Ishikawa (cell line): ENCODE measurements around the gene MYH9.

Source experiments
- CEBPB ChIP-seq: IDR thresholded peaks from 2 replicates; pipeline ENCODE4 v1.6.1; 2012
- CREB1 ChIP-seq: IDR thresholded peaks from 2 replicates; pipeline ENCODE4 v1.6.1; 2012; ENCODE audit warnings: low read depth
- EGR1 ChIP-seq: IDR thresholded peaks from 2 replicates; pipeline ENCODE4 v1.6.1; 2012
- EP300 ChIP-seq: IDR thresholded peaks from 2 replicates; pipeline ENCODE4 v1.6.1; 2012; ENCODE audit warnings: borderline replicate concordance
- FOXM1 ChIP-seq: IDR thresholded peaks from 2 replicates; pipeline ENCODE4 v1.6.1; 2012; ENCODE audit warnings: low read depth, borderline replicate concordance
- NFIC ChIP-seq: IDR thresholded peaks from 2 replicates; pipeline ENCODE4 v1.6.1; 2012
- RAD21 ChIP-seq: IDR thresholded peaks from 2 replicates; pipeline ENCODE4 v1.6.1; 2012; ENCODE audit warnings: low read depth
- TAF1 ChIP-seq: IDR thresholded peaks from 2 replicates; pipeline ENCODE4 v1.6.1; 2012; ENCODE audit warnings: low read depth, mild to moderate bottlenecking
- TCF12 ChIP-seq: IDR thresholded peaks from 2 replicates; pipeline ENCODE4 v1.6.1; 2012; ENCODE audit warnings: low read depth
- TEAD4 ChIP-seq: IDR thresholded peaks from 2 replicates; pipeline ENCODE4 v1.6.1; 2012
- YY1 ChIP-seq: IDR thresholded peaks from 2 replicates; pipeline ENCODE4 v1.6.1; 2012; ENCODE audit warnings: low read depth
- ZBTB7A ChIP-seq: IDR thresholded peaks from 2 replicates; pipeline ENCODE4 v1.6.1; 2012; ENCODE audit warnings: low read depth
- TF ChIP-seq, protein P1 (sequence below): IDR thresholded peaks from 2 replicates; pipeline ENCODE4 v1.6.1; 2012; ENCODE audit warnings: low read depth, mild to moderate bottlenecking
- TF ChIP-seq, protein P2 (sequence below): IDR thresholded peaks from 2 replicates; pipeline ENCODE4 v1.6.1; 2012
- TF ChIP-seq, protein P3 (sequence below): IDR thresholded peaks from 2 replicates; pipeline ENCODE4 v1.6.1; 2012

The MYH9 gene

DNA sequence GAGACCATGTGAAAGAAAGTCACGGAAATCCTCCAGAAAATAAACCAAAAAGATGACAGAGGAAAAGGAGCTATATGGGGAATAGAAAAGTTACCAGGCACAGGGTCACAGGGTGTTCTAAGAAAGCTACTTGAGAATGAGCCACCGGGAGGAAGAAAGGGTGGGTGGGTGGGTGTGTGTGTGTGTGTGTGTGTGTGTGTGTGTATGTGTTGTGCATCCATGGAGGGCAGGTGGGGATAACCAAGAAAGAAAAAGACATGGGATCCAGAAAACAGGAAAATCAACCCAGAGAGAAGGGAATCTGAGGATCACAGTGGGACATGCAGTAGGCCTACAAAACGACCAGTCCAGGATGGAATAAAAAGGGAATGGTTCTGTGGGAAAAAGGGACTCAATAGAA is 152.2 kb downstream of the MYH9 start:
- no peak for TF ChIP-seq TEAD4
- no peak for TF ChIP-seq TAF1
- TF ChIP-seq, protein P1, sequence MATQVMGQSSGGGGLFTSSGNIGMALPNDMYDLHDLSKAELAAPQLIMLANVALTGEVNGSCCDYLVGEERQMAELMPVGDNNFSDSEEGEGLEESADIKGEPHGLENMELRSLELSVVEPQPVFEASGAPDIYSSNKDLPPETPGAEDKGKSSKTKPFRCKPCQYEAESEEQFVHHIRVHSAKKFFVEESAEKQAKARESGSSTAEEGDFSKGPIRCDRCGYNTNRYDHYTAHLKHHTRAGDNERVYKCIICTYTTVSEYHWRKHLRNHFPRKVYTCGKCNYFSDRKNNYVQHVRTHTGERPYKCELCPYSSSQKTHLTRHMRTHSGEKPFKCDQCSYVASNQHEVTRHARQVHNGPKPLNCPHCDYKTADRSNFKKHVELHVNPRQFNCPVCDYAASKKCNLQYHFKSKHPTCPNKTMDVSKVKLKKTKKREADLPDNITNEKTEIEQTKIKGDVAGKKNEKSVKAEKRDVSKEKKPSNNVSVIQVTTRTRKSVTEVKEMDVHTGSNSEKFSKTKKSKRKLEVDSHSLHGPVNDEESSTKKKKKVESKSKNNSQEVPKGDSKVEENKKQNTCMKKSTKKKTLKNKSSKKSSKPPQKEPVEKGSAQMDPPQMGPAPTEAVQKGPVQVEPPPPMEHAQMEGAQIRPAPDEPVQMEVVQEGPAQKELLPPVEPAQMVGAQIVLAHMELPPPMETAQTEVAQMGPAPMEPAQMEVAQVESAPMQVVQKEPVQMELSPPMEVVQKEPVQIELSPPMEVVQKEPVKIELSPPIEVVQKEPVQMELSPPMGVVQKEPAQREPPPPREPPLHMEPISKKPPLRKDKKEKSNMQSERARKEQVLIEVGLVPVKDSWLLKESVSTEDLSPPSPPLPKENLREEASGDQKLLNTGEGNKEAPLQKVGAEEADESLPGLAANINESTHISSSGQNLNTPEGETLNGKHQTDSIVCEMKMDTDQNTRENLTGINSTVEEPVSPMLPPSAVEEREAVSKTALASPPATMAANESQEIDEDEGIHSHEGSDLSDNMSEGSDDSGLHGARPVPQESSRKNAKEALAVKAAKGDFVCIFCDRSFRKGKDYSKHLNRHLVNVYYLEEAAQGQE = no peak
- no peak for TF ChIP-seq EGR1
- no peak for TF ChIP-seq ZBTB7A
- TF ChIP-seq, protein P2, sequence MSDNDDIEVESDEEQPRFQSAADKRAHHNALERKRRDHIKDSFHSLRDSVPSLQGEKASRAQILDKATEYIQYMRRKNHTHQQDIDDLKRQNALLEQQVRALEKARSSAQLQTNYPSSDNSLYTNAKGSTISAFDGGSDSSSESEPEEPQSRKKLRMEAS = no peak
- no peak for TF ChIP-seq CREB1
- TF ChIP-seq YY1 = no peak
- TF ChIP-seq EP300 = no peak
- TF ChIP-seq TCF12 = no peak
- TF ChIP-seq, protein P3, sequence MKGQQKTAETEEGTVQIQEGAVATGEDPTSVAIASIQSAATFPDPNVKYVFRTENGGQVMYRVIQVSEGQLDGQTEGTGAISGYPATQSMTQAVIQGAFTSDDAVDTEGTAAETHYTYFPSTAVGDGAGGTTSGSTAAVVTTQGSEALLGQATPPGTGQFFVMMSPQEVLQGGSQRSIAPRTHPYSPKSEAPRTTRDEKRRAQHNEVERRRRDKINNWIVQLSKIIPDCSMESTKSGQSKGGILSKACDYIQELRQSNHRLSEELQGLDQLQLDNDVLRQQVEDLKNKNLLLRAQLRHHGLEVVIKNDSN = no peak
- TF ChIP-seq CEBPB = no peak
- no peak for TF ChIP-seq RAD21
- no peak for TF ChIP-seq NFIC
- TF ChIP-seq FOXM1 = no peak

DNA sequence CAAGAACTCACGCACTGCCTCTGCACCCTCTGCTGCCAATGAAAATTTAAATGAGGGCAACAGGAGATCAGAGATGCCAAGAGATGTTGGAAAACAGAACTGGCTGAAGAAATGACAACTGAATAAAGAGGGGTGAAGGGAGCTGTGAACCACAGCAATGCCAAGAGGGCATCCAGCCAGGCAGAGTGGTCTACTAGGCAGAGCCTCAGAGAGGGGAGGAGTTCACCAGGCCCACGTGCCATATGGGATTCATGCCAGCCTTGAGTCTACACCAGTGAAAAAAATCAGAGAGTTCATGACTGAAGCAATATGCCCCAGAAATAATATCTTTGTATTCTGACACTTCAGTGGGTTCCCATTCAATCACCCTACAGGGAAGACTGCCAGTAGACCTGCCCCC is 152.8 kb downstream of the MYH9 start:
- no peak for TF ChIP-seq CREB1
- TF ChIP-seq RAD21 = no peak
- no peak for TF ChIP-seq CEBPB
- TF ChIP-seq, protein P2 = no peak
- TF ChIP-seq, protein P3 = peak; percentile 24; the same call in 1 of the 2 replicates
- TF ChIP-seq FOXM1 = no peak

DNA sequence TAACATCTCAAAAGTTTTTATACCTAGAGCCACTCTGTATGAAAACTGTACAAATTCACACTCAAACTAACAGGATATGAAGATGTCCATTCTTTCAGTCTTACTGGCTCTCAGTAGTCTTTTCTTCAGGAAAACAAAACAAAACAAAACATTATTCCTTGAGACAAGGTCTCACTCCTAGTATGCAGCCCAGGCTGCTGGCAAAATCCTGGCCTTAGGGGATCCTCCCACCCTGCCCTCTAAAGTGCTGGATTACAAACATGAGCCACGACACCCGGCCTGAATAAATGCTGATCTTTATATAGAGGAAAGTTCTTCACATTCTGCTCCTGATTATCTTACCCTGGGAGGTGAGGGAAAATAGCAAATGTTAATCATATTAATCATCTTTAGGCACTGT is 153.6 kb downstream of the MYH9 start:
- TF ChIP-seq CREB1 = no peak
- no peak for TF ChIP-seq TEAD4
- no peak for TF ChIP-seq FOXM1
- no peak for TF ChIP-seq EGR1
- no peak for TF ChIP-seq EP300
- TF ChIP-seq, protein P2 = no peak
- no peak for TF ChIP-seq YY1
- TF ChIP-seq, protein P1 = no peak
- TF ChIP-seq NFIC = no peak
- TF ChIP-seq CEBPB = no peak
- TF ChIP-seq, protein P3 = no peak
- no peak for TF ChIP-seq RAD21
- no peak for TF ChIP-seq TAF1
- no peak for TF ChIP-seq TCF12
- TF ChIP-seq ZBTB7A = no peak

DNA sequence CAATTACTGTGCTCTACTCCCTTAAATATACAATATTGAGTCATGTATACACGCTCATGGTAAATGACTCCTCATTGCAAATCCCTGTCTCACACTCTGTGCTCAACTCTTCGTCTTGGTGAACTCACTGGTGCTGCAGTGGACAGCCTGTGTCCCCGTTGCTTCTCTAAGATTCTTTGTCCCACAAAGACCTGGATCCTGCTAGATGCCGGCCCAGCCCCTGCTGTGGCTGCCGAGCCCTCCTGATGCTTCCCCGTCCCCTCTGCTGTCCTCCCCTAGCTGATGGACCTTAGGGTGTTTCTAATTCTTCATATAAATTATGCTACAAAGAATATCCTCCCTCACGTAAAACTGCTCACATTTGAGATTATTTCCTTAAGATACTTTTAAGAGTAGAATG is 154.0 kb downstream of the MYH9 start:
- TF ChIP-seq FOXM1 (no peak), EGR1 (no peak), TAF1 (no peak), EP300 (no peak), ZBTB7A (no peak), CREB1 (no peak), RAD21 (no peak), NFIC (no peak), TEAD4 (no peak), CEBPB (no peak), TCF12 (no peak), YY1 (no peak)
- TF ChIP-seq, protein P2 = no peak
- TF ChIP-seq, protein P1 = no peak
- TF ChIP-seq, protein P3 = no peak
